ENCODE measurements around the gene GOLM1. TPM values are rescaled to one million over a fixed set of nuclear protein-coding genes. Genes with fewer than 3 reads are reported as not detected.

Gene GOLM1
- total RNA-seq, 1 donor from 2014 or later: 55.0 TPM

DNA sequence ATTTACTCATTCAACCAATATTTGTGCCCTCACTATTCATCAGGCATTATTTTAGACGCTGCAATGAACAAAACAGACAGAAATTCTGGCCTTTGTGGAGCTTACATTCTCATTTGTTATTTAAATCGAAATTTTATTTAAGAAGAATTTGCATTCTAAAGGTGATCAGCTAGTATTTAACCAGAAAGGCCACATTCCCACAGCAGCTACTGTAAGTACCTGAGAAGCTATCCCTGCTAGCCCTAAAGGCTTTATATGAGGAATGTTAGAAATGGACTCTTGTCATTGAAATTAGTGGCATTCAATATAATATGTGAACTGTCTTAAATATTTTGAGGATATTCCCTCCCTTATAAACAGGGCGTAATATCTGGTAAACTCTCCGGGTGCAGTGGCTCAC, 35.0 kb upstream of the GOLM1 start:
- Mint-ChIP-seq H3K36me3 (ENCODE audit: low read depth) (no peaks in the 10 kb centered on the region), H3K9me3 (ENCODE audit: low read depth) (no peaks in the 10 kb centered on the region), H3K27me3 (ENCODE audit: low read depth) (no peaks in the 10 kb centered on the region), H3K4me3 (ENCODE audit: unreplicated experiment) (no peak overlapping the region), H3K4me1 (ENCODE audit: low read depth) (no peaks in the 10 kb centered on the region), H3K27ac (ENCODE audit: unreplicated experiment) (no peak overlapping the region)
- DNase-seq (ENCODE audit: low spot score): no peak
- TF ChIP-seq, protein P1, sequence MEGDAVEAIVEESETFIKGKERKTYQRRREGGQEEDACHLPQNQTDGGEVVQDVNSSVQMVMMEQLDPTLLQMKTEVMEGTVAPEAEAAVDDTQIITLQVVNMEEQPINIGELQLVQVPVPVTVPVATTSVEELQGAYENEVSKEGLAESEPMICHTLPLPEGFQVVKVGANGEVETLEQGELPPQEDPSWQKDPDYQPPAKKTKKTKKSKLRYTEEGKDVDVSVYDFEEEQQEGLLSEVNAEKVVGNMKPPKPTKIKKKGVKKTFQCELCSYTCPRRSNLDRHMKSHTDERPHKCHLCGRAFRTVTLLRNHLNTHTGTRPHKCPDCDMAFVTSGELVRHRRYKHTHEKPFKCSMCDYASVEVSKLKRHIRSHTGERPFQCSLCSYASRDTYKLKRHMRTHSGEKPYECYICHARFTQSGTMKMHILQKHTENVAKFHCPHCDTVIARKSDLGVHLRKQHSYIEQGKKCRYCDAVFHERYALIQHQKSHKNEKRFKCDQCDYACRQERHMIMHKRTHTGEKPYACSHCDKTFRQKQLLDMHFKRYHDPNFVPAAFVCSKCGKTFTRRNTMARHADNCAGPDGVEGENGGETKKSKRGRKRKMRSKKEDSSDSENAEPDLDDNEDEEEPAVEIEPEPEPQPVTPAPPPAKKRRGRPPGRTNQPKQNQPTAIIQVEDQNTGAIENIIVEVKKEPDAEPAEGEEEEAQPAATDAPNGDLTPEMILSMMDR (IDR thresholded peaks at IDR 0.05): no peak

DNA sequence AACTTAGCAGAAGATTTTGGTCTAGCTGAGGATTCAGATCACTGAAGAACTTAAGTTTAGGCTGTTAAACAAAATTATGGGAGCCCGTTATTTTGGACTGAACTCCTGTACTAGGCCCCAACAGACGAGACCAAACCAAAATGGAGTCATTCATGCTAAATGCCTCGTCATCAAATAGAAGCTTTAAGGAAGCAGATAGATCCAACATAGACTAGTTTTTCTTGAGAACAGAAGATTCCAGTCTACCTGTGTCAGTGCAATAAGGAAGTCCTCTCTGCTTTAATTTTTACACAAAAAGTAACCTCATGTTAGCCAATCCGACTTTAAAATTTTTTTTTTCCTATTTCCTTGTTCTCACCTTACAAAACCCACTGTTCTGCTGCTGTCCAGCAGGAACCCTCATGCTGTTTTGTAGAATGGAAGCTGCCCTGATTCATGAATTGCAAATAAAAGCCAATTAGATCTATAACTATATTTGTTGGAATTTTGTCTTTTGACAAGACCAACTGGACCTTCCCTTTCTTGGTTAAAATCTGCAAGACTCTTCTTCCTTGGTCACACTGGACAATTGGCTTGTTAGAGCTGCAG, 29.0 kb upstream of the GOLM1 start:
- Mint-ChIP-seq H3K27me3 (ENCODE audit: low read depth) (no peaks in the 10 kb centered on the region), H3K4me3 (ENCODE audit: unreplicated experiment) (no peak overlapping the region), H3K4me1 (ENCODE audit: low read depth) (peaks cover 14% of the 10 kb centered on the region), H3K27ac (ENCODE audit: unreplicated experiment) (no peak overlapping the region), H3K36me3 (ENCODE audit: low read depth) (no peaks in the 10 kb centered on the region), H3K9me3 (ENCODE audit: low read depth) (no peaks in the 10 kb centered on the region)
- TF ChIP-seq, protein P1 (IDR thresholded peaks at IDR 0.05): no peak
- no peak for DNase-seq (ENCODE audit: low spot score)

DNA sequence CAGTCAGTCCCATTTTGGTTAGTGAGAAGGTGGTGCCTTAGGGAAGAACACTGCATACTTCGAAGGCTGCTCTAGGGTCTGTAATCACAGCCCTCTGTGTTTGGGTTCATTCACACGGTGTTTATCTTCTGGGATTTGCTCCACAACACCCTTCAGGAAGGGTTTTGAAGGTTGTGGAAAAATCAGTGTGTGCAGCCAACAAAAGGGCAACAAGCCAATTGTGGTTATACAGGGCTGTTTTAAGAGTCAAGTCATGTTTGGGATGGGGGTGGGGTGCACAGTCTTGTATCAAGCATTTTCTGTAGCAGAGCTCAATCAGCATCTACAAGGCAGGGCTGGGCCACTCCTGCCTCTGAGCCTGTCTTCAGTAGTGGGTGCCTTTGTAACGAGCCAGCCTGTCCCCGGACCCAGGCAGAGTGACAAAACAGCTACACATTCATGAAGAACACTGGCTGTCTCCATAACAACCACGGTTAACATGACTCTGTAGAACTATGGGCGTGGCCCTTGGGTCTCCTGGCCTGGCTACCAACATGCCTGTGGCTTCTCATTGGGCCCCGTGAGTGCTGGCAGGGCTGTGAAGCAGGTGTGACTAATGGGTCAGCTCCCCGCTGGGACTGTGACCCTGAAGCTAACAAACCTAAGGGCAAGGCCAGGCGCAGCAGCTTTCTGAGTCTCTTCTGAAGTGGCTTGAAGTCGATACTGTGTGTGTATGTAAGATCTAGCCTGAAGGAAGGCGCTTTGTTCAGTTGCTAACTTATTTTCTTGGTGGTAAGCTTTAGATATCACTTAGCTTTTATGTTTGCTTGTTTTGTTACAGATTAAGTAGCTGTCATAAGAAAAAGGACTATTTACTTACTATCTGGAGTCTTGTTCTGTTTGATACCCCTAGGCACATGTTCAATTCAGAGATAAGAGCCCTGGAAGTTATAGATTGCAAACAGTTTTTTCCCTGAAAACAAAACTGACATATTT, 27.9 kb upstream of the GOLM1 start:
- Mint-ChIP-seq H3K9me3 (ENCODE audit: low read depth) (no peaks in the 10 kb centered on the region), H3K36me3 (ENCODE audit: low read depth) (no peaks in the 10 kb centered on the region), H3K27ac (ENCODE audit: unreplicated experiment) (peak overlapping the region; percentile 87), H3K4me1 (ENCODE audit: low read depth) (peaks cover 14% of the 10 kb centered on the region), H3K27me3 (ENCODE audit: low read depth) (peaks cover 1% of the 10 kb centered on the region), H3K4me3 (ENCODE audit: unreplicated experiment) (no peak overlapping the region)
- TF ChIP-seq, protein P1 (IDR thresholded peaks at IDR 0.05): no peak
- no peak for DNase-seq (ENCODE audit: low spot score)

DNA sequence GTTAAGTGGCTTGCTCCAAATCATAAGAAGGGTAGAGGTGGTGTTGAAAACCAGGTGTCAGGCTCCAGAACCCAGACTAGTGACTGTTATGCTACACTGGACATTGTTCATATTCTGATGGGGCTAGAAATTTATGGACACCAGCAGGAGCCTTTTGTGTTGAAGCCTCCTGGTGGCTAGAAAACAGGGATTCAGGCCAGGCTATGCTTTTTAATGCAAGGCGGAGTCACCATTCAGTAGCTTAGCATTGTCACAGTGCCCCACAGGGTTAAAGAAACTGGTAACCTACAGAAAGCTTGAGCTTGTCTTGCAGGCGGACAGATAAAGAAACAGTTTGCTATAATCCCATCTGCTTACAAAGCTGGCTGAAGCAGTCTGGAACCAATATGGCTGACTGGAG, 23.0 kb upstream of the GOLM1 start:
- H3K27me3 Mint-ChIP-seq (ENCODE audit: low read depth): peaks cover 4% of the 10 kb centered on the region
- H3K27ac Mint-ChIP-seq (ENCODE audit: unreplicated experiment): no peak overlapping the region
- peaks cover 1% of the 10 kb centered on the region for H3K36me3 Mint-ChIP-seq (ENCODE audit: low read depth)
- TF ChIP-seq, protein P1 (IDR thresholded peaks at IDR 0.05): peak; percentile 20
- no peak for DNase-seq (ENCODE audit: low spot score)
- H3K4me1 Mint-ChIP-seq (ENCODE audit: low read depth): peaks cover 10% of the 10 kb centered on the region
- H3K4me3 Mint-ChIP-seq (ENCODE audit: unreplicated experiment): no peak overlapping the region
- H3K9me3 Mint-ChIP-seq (ENCODE audit: low read depth): no peaks in the 10 kb centered on the region

DNA sequence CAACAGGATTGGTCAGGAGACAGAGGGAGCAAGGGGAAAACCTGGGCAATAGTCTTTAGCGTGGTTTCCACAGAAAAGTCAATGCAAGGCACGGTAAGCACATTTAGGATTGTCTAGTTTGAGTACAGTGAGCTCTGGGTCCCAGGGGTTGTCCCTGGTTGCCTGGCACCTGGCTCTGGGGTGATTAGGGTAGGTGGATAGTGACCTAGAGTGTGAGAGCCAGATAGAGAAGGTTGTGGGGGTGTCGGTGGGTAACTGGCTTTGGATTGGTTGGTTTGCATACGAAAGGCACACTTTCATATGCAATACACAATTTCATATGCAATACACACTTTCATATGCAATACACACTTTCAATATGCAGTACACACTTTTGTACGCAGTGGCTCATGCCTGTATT, 20.1 kb upstream of the GOLM1 start:
- H3K27ac Mint-ChIP-seq (ENCODE audit: unreplicated experiment): no peak overlapping the region
- no peak overlapping the region for H3K4me3 Mint-ChIP-seq (ENCODE audit: unreplicated experiment)
- peaks cover 4% of the 10 kb centered on the region for H3K27me3 Mint-ChIP-seq (ENCODE audit: low read depth)
- H3K36me3 Mint-ChIP-seq (ENCODE audit: low read depth): peaks cover 1% of the 10 kb centered on the region
- no peak for DNase-seq (ENCODE audit: low spot score)
- TF ChIP-seq, protein P1 (IDR thresholded peaks at IDR 0.05): no peak
- no peaks in the 10 kb centered on the region for H3K4me1 Mint-ChIP-seq (ENCODE audit: low read depth)
- H3K9me3 Mint-ChIP-seq (ENCODE audit: low read depth): no peaks in the 10 kb centered on the region
